ENCODE results near the gene TRAPPC3.

DNA sequence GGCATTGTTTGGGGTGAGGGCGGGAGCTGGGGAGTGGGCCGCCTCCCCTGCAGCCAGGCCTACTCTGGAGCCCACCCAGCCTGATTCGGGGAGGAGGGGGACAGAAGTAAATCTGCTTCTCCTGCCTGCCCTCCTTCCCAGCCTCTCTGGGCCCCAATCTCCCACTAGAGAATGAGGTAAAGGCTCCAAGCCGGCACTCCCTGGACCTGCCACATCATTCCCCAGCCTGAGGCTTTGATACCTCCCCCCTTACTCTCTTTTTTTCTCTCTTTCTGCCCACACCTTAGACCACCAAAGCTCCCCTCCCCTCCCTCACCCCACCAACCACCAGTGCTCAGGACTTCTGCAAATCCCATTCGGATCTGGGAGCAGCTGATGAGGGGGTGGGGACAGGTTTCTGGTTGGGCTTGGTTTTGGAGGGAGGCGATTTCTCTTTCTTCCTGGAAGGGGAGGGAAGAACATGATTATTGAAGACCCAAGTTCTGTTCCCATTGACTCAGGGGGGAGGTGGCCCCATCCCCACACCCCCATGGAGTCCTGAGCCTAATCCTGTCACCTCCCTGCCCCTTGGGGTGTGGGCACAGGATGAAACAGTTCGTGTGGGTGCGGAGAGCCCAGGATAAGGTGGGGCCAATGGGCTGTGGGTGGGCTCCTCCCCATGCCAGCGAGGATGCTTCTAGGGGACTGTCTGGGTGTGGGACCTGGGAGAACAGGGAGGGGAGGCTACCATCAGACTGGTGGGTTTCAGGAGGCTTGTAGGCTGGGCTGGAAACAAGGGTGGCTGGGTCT is 8.0 kb upstream of the TRAPPC3 start:
- TF ChIP-seq, protein P1, sequence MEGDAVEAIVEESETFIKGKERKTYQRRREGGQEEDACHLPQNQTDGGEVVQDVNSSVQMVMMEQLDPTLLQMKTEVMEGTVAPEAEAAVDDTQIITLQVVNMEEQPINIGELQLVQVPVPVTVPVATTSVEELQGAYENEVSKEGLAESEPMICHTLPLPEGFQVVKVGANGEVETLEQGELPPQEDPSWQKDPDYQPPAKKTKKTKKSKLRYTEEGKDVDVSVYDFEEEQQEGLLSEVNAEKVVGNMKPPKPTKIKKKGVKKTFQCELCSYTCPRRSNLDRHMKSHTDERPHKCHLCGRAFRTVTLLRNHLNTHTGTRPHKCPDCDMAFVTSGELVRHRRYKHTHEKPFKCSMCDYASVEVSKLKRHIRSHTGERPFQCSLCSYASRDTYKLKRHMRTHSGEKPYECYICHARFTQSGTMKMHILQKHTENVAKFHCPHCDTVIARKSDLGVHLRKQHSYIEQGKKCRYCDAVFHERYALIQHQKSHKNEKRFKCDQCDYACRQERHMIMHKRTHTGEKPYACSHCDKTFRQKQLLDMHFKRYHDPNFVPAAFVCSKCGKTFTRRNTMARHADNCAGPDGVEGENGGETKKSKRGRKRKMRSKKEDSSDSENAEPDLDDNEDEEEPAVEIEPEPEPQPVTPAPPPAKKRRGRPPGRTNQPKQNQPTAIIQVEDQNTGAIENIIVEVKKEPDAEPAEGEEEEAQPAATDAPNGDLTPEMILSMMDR (conservative IDR thresholded peaks at IDR 0.05; ENCODE audit: low read depth, low read length), result no peak
- no peak for TF ChIP-seq EZH2phosphoT487 (IDR thresholded peaks at IDR 0.05; ENCODE audit: borderline replicate concordance, low read length)
